Heart right ventricle (tissue), 16 donors: Measurements from ENCODE around the gene HIF3A. TPM values are rescaled to one million over a fixed set of nuclear protein-coding genes. Genes with fewer than 3 reads are reported as not detected.

ENCODE experiments used
- ATAC-seq, 8 donors: fragments of 200-7000 bp; cut with Tn5 transposase; one replicate each; pipeline ENCODE4 v1.9.1; 2020; ENCODE audit warnings: mild to moderate bottlenecking in 8 of 8, moderate library complexity in 8 of 8, moderate number of reproducible peaks in 1 of 8
- DNase-seq, 2 donors: peaks; one replicate each; pipeline ENCODE4 v3.0.0-alpha.2; 2020
- H3K27ac ChIP-seq, 10 donors: fragments of 200-600 bp; sonication (generic) in 2 of 10; one replicate each; pipeline versions ENCODE4 v1.5.0 to v1.8.0; 2020 to 2022; ENCODE audit warnings: mild to moderate bottlenecking in 3 of 10
- H3K27me3 ChIP-seq, 7 donors: fragments of 200-600 bp; one replicate each; pipeline ENCODE4 v1.8.0; 2021 to 2022; ENCODE audit warnings: mild to moderate bottlenecking in 2 of 7
- H3K36me3 ChIP-seq, 9 donors: fragments of 200-600 bp; sonication (generic) in 1 of 9; one replicate each; pipeline versions ENCODE4 v1.5.0 to v1.8.0; 2020 to 2022; ENCODE audit warnings: mild to moderate bottlenecking in 2 of 9
- H3K4me1 ChIP-seq, 9 donors: fragments of 200-600 bp; sonication (generic) in 1 of 9; one replicate each; pipeline versions ENCODE4 v1.5.0 to v1.8.0; 2020 to 2022; ENCODE audit warnings: mild to moderate bottlenecking in 4 of 9
- H3K4me3 ChIP-seq, 10 donors: fragments of 200-600 bp; sonication (generic) in 2 of 10; one replicate each; pipeline versions ENCODE4 v1.5.0 to v1.8.0; 2020 to 2022; ENCODE audit warnings: mild to moderate bottlenecking in 7 of 10, moderate library complexity in 2 of 10
- H3K9me3 ChIP-seq, 11 donors: fragments of 200-600 bp in 10 of 11; sonication (generic) in 2 of 11; one replicate each; pipeline versions ENCODE4 v1.5.0 to v1.8.0; 2013 to 2022; ENCODE audit warnings: mild to moderate bottlenecking in 2 of 11, control low read depth in 1 of 11, moderate library complexity in 1 of 11
- CTCF ChIP-seq, 9 donors: fragments of 200-600 bp; sonication (generic) in 2 of 9; IDR thresholded peaks; one replicate each; pipeline versions ENCODE4 v1.5.0 to v1.8.0; 2021 to 2022; ENCODE audit warnings: antibody characterized with exemption in 9 of 9, mild to moderate bottlenecking in 5 of 9, moderate library complexity in 1 of 9
- WGBS, 2 donors: extraction: QIAGEN DNeasy Blood & Tissue Kit; methylation state at CpG; one replicate each; pipeline ENCODE4 v1.1.7; 2013; ENCODE audit warnings: inconsistent platforms in 1 of 2; 5-methylcytosine and 5-hydroxymethylcytosine counted together
- intact Hi-C, 10 donors: fragments of 100-400 bp; cut with DNase I; formaldehyde crosslinking; loops; one replicate each; pipeline versions ENCODE4 v1.11.1 to v1.14.2; 2022
- polyA plus RNA-seq, 2 donors: library from polyadenylated mRNA; stranded (reverse); fragments of 200-250 nt; gene quantifications; one replicate each; pipeline ENCODE4 v1.2.3, GENCODE V29; 2013
- total RNA-seq, 10 donors: library from RNA; stranded (reverse); fragmentation: NEBNext Ultra II Directional in 3 of 10; extraction: Animal tissue kit (Norgen Biotek cat#: 25700) in 3 of 10; gene quantifications; one replicate each; pipeline versions ENCODE4 v1.2.1 to v1.2.4, GENCODE V29; 2021 to 2023
- donor health status: Arrhythmogenic right ventricular cardiomyopathy.
- donor health status: ischemic (EF 13 %, LVEDD 7.1; RV severe dilation, severe dysfunction).
- donor health status: healthy with polysubstance abuse.
- donor health status: DM: no; HTN: yes; CAD: no.
- donor health status: DM: no; HTN: no; CAD: no.
- donor health status: ischemic (EF 25% LVEDD 6.9; RV normal size, moderate dysfunction).
- donor health status: ischemic (EF 25% LVEDD 5.7; RV mildly dilated, moderate dysfunction).
- donor health status: healthy.
- donor health status: DM: yes; HTN: yes; CAD: no.
- donor health status: Ischemic cardiomyopathy.
- donor health status: ischemic (EF 35%, LVEDD 5.7; RV mildly dilated, moderate dysfunction).
- donor health status: nonischemic (EF 11% LVEDD 7.7; RV severe dilation, severe dysfunction).
- donor health status: DM: yes; HTN: yes; CAD: no.
- donor health status: PGD.
- donor health status: ischemic (EF 29% LVEDD 5.4; RV normal size, mild dysfunction).
- donor health status: nonischemic (EF 23%, LVEDD 6.1; RV moderate dilation, normal function).

Gene HIF3A
- total and polyA plus RNA-seq, 12 donors = 22.7 to 204 (median 48.9) TPM

GRCh38 chr19:46380690-46381089 lies 83.8 kb downstream of the HIF3A start:
- ATAC-seq (no peak), DNase-seq (no peak)
- TF ChIP-seq CTCF (IDR thresholded peaks at IDR 0.05) = no peak
- WGBS, 2 donors = 94 to 97% methylated on average over 2 of the region's 2 CpGs
- H3K27ac ChIP-seq = peak overlapping the region in 5 of 10 donors; percentile 71 to 82 (median 73)
- intact Hi-C loops = loop anchor here in 1 of 10 donors (5.0 kb wide), 1 partner anchor 98 kb away; no protein-coding TSS in a partner anchor
- no peaks in the 10 kb centered on the region for H3K27me3 ChIP-seq
- no peak overlapping the region for H3K4me3 ChIP-seq
- H3K4me1 ChIP-seq = peaks cover 5 to 62% (median 35%) of the 10 kb centered on the region in 9 donors
- no peaks in the 10 kb centered on the region for H3K9me3 ChIP-seq
- H3K36me3 ChIP-seq = peaks cover 0 to 98% (median 33%) of the 10 kb centered on the region in 9 donors

GRCh38 chr19:46381346-46381745 lies 84.5 kb downstream of the HIF3A start:
- Histone ChIP-seq H3K4me1 (peaks cover 5 to 62% (median 35%) of the 10 kb centered on the region in 9 donors), H3K36me3 (peaks cover 0 to 97% (median 36%) of the 10 kb centered on the region in 9 donors), H3K27me3 (no peaks in the 10 kb centered on the region), H3K27ac (no peak overlapping the region), H3K9me3 (no peaks in the 10 kb centered on the region), H3K4me3 (no peak overlapping the region)
- no peak for ATAC-seq
- TF ChIP-seq CTCF (IDR thresholded peaks at IDR 0.05) = no peak
- intact Hi-C loops = loop anchor here in 1 of 10 donors (5.0 kb wide), 1 partner anchor 99 kb away; no protein-coding TSS in a partner anchor
- 99 to 100% methylated on average over 2 of the region's 2 CpGs for WGBS, 2 donors
- DNase-seq = no peak

GRCh38 chr19:46381756-46382345 lies 85.0 kb downstream of the HIF3A start:
- Histone ChIP-seq H3K27me3 (no peaks in the 10 kb centered on the region), H3K4me3 (no peak overlapping the region), H3K27ac (no peak overlapping the region), H3K4me1 (peaks cover 5 to 62% (median 35%) of the 10 kb centered on the region in 9 donors), H3K9me3 (no peaks in the 10 kb centered on the region), H3K36me3 (peaks cover 0 to 97% (median 36%) of the 10 kb centered on the region in 9 donors)
- no peak for TF ChIP-seq CTCF (IDR thresholded peaks at IDR 0.05)
- 88 to 89% methylated on average over 15 of the region's 15 CpGs for whole genome bisulfite sequencing, 2 donors
- intact Hi-C loops = loop anchor here in 1 of 10 donors (5.0 kb wide), 1 partner anchor 100 kb away; no protein-coding TSS in a partner anchor
- DNase-seq (no peak), ATAC-seq (no peak)

- ATAC-seq (no peak), DNase-seq (no peak)
- no peaks in the 10 kb centered on the region for H3K27me3 ChIP-seq
- H3K27ac ChIP-seq = no peak overlapping the region
- intact Hi-C loops = loop anchor here in 1 of 10 donors (5.0 kb wide), 1 partner anchor 101 kb away; no protein-coding TSS in a partner anchor
- TF ChIP-seq CTCF (IDR thresholded peaks at IDR 0.05) = no peak
- peaks cover 5 to 52% (median 29%) of the 10 kb centered on the region in 9 donors for H3K4me1 ChIP-seq
- no peak overlapping the region for H3K4me3 ChIP-seq
- WGBS, 2 donors = 79 to 82% methylated on average over 22 to 23 of the region's 23 CpGs
- H3K9me3 ChIP-seq = no peaks in the 10 kb centered on the region
- peaks cover 0 to 98% (median 35%) of the 10 kb centered on the region in 9 donors for H3K36me3 ChIP-seq
Observed at GRCh38 chr19:46383171-46383815, 86.5 kb downstream of the HIF3A start.
